IMR-90 (cell line): ENCODE measurements around the gene ELMO1.

Source experiments
- FOS ChIP-seq: fragments of 150-350 bp; IDR thresholded peaks from 2 replicates; pipeline ENCODE4 v1.6.1; 2016; ENCODE audit warnings: low read depth, low read length
- MXI1 ChIP-seq: IDR thresholded peaks from 2 replicates; pipeline ENCODE4 v1.6.1; 2012; ENCODE audit warnings: low read depth, mild to moderate bottlenecking, low read length, moderate library complexity, borderline replicate concordance
- POLR2A ChIP-seq: IDR thresholded peaks from 2 replicates; pipeline ENCODE4 v1.6.1; 2012; ENCODE audit warnings: mild to moderate bottlenecking, low read depth, low read length
- TF ChIP-seq, protein P1 (sequence below): conservative IDR thresholded peaks from 2 replicates; pipeline ENCODE4 v1.5.1; 2012; ENCODE audit warnings: mild to moderate bottlenecking, low read depth, low read length, improper control_type of control experiment

DNA sequence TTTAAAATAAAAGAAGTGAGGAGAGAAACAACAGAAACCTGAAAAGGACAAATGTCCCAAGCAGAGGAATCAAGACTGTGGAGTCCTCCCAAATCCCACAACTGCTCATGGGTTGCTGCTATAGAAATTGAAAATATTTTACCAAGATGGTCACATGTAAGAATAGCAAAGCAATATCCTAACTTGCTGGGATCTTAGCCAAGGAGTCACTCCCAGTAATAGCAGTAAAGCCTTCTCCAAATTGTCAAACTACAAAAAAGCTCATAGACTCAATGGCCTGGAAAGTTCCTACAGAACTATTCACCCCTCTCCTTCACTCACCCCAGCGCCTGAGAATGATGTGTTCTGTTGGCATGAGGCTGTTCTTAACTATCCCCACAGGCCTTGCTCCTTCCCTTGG is 186.5 kb downstream of the ELMO1 start:
- no peak for TF ChIP-seq POLR2A
- TF ChIP-seq, protein P1, sequence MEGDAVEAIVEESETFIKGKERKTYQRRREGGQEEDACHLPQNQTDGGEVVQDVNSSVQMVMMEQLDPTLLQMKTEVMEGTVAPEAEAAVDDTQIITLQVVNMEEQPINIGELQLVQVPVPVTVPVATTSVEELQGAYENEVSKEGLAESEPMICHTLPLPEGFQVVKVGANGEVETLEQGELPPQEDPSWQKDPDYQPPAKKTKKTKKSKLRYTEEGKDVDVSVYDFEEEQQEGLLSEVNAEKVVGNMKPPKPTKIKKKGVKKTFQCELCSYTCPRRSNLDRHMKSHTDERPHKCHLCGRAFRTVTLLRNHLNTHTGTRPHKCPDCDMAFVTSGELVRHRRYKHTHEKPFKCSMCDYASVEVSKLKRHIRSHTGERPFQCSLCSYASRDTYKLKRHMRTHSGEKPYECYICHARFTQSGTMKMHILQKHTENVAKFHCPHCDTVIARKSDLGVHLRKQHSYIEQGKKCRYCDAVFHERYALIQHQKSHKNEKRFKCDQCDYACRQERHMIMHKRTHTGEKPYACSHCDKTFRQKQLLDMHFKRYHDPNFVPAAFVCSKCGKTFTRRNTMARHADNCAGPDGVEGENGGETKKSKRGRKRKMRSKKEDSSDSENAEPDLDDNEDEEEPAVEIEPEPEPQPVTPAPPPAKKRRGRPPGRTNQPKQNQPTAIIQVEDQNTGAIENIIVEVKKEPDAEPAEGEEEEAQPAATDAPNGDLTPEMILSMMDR: no peak
- no peak for TF ChIP-seq MXI1
- no peak for TF ChIP-seq FOS
